ENCODE data around the gene KDM5B. TPM values are rescaled to one million over a fixed set of nuclear protein-coding genes. Genes with fewer than 3 reads are reported as not detected.

KDM5B gene
- total and polyA plus RNA-seq, 2 of the 8 experiments (the other 6 are each of a cell fraction or from before 2014, with no cell fraction given), result 73.3 to 210 TPM

GRCh38 chr1:202750024-202750423 is 58.2 kb downstream of the KDM5B start:
- H2BK12ac ChIP-seq (ENCODE audit: low read depth, low read length), result no peak overlapping the region
- H3K4me1 ChIP-seq (replicated peaks in 1 of 4; ENCODE audit: control insufficient read depth in 3 of 4, insufficient read depth in 4 of 4, low read length in 3 of 4), result no peaks in the 10 kb centered on the region
- DNase-seq (ENCODE audit: low read depth in 1 of 2, low spot score in 2 of 2), result no peak
- H4K8ac ChIP-seq (ENCODE audit: extremely low read depth, insufficient read depth, low read length), result no peak overlapping the region
- H3K9me3 ChIP-seq (ENCODE audit: insufficient read depth in 2 of 2, low read depth in 1 of 2, low read length in 1 of 2), result no peaks in the 10 kb centered on the region
- ChIA-PET CTCF (ENCODE audit: partially characterized antibody) (no interaction called here), POLR2A (ENCODE audit: partially characterized antibody) (no interaction called here)
- no peak overlapping the region for H3K56ac ChIP-seq (replicated peaks; ENCODE audit: insufficient read length, low read depth, low read length)
- no peak overlapping the region for H3K9ac ChIP-seq (replicated peaks in 1 of 4; ENCODE audit: extremely low read depth in 1 of 4, low read depth in 3 of 4, low read length in 3 of 4)
- H2BK120ac ChIP-seq (replicated peaks; ENCODE audit: low read depth, low read length), result no peak overlapping the region
- H3K4me2 ChIP-seq (ENCODE audit: insufficient read depth in 1 of 2, low read depth in 2 of 2, low read length in 2 of 2), result no peak overlapping the region
- H4K20me1 ChIP-seq (replicated peaks in 1 of 2; ENCODE audit: control insufficient read depth in 1 of 2, insufficient read depth in 2 of 2, low read length in 2 of 2), result peaks cover 3 to 7% of the 10 kb centered on the region in 2 experiments
- no peak overlapping the region for H3K14ac ChIP-seq (ENCODE audit: insufficient read length)
- H2BK15ac ChIP-seq (ENCODE audit: low read length), result no peak overlapping the region
- H4K91ac ChIP-seq (replicated peaks; ENCODE audit: insufficient read length, low read length), result no peak overlapping the region
- no peaks in the 10 kb centered on the region for H3K79me1 ChIP-seq (ENCODE audit: low read depth, low read length)
- no peak overlapping the region for H4K5ac ChIP-seq (ENCODE audit: insufficient read length, low read depth, low read length)
- H3K23ac ChIP-seq (ENCODE audit: insufficient read length), result no peak overlapping the region
- no peak overlapping the region for H2BK5ac ChIP-seq (ENCODE audit: low read depth, low read length)
- no peaks in the 10 kb centered on the region for H3K23me2 ChIP-seq (ENCODE audit: low read depth, low read length)
- H3K18ac ChIP-seq (ENCODE audit: extremely low read depth, low read length), result no peak overlapping the region
- H2BK20ac ChIP-seq (ENCODE audit: low read length), result no peak overlapping the region
- peaks cover 0 to 2% of the 10 kb centered on the region in 2 experiments; a peak in 1 of 4 replicates for H3K79me2 ChIP-seq (ENCODE audit: control insufficient read depth in 1 of 2, insufficient read depth in 2 of 2, low read length in 2 of 2)
- no peak overlapping the region for H2AFZ ChIP-seq (ENCODE audit: low read length)
- H3K4me3 ChIP-seq (ENCODE audit: extremely low read depth in 1 of 4, insufficient read depth in 2 of 4, low read depth in 3 of 4, low read length in 4 of 4), result no peak overlapping the region
- peaks cover 40 to 89% (median 81%) of the 10 kb centered on the region in 4 experiments for H3K36me3 ChIP-seq (ENCODE audit: control insufficient read depth in 2 of 4, insufficient read depth in 4 of 4, low read length in 3 of 4)
- FAIRE-seq, result no peak
- H3K4ac ChIP-seq (replicated peaks; ENCODE audit: insufficient read length, low read depth, low read length), result no peak overlapping the region
- whole genome bisulfite sequencing, 2 experiments (ENCODE audit: extremely low coverage in 1 of 2, insufficient coverage in 1 of 2, insufficient read length in 1 of 2, insufficient replicate concordance in 2 of 2, low coverage in 1 of 2, low lambda C conversion rate in 2 of 2, missing lambda C conversion rate in 1 of 2), result 100% methylated on average over 2 of the region's 2 CpGs; no CpG with 5 or more reads in 1 of the 2 experiments
- H2AK5ac ChIP-seq (ENCODE audit: low read depth, low read length), result no peak overlapping the region
- H3K27me3 ChIP-seq (replicated peaks in 1 of 4; ENCODE audit: control insufficient read depth in 3 of 4, extremely low read depth in 1 of 4, insufficient read depth in 3 of 4, low read length in 3 of 4), result no peaks in the 10 kb centered on the region
- no peak overlapping the region for H3K27ac ChIP-seq (ENCODE audit: low read depth, low read length)
- no peak for TF ChIP-seq HDAC2 (IDR thresholded peaks at IDR 0.05; ENCODE audit: borderline replicate concordance in 1 of 2, low read depth in 2 of 2, low read length in 2 of 2)
- TF ChIP-seq, protein P1, sequence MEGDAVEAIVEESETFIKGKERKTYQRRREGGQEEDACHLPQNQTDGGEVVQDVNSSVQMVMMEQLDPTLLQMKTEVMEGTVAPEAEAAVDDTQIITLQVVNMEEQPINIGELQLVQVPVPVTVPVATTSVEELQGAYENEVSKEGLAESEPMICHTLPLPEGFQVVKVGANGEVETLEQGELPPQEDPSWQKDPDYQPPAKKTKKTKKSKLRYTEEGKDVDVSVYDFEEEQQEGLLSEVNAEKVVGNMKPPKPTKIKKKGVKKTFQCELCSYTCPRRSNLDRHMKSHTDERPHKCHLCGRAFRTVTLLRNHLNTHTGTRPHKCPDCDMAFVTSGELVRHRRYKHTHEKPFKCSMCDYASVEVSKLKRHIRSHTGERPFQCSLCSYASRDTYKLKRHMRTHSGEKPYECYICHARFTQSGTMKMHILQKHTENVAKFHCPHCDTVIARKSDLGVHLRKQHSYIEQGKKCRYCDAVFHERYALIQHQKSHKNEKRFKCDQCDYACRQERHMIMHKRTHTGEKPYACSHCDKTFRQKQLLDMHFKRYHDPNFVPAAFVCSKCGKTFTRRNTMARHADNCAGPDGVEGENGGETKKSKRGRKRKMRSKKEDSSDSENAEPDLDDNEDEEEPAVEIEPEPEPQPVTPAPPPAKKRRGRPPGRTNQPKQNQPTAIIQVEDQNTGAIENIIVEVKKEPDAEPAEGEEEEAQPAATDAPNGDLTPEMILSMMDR (IDR thresholded peaks at IDR 0.05; ENCODE audit: control extremely low read depth in 1 of 3, insufficient read depth in 1 of 3, low read depth in 1 of 3, low read length in 3 of 3), result no peak
- no peak for TF ChIP-seq SP4 (IDR thresholded peaks at IDR 0.05; ENCODE audit: low read length)
- TF ChIP-seq RXRA (IDR thresholded peaks at IDR 0.05; ENCODE audit: insufficient read depth, low read depth, low read length), result no peak
- no peak for TF ChIP-seq TCF12 (IDR thresholded peaks at IDR 0.05; ENCODE audit: low read depth, low read length)

Measured in H1 (cell line).